BE2C (cell line): ENCODE results near the gene EDAR.

ENCODE experiments used
- DNase-seq: peaks from one replicate; pipeline ENCODE4 v3.0.0-alpha.2; 2020
- H3K27me3 ChIP-seq: fragments of 250-450 bp; sonication (Bioruptor Pico); 2 replicates; pipeline ENCODE4 v1.5.1; 2020; ENCODE audit warnings: mild to moderate bottlenecking
- H3K36me3 ChIP-seq: fragments of 250-450 bp; sonication (Bioruptor Pico); 2 replicates; pipeline ENCODE4 v1.5.1; 2020; ENCODE audit warnings: mild to moderate bottlenecking
- H3K4me1 ChIP-seq: fragments of 250-450 bp; sonication (Bioruptor Pico); 2 replicates; pipeline ENCODE4 v1.5.1; 2020
- H3K4me3 ChIP-seq: 2 replicates; pipeline ENCODE4 v1.5.1; 2011; ENCODE audit warnings: low read depth, low read length
- H3K9me3 ChIP-seq: fragments of 250-450 bp; sonication (Bioruptor Pico); 2 replicates; pipeline ENCODE4 v1.5.1; 2020
- CTCF ChIP-seq: IDR thresholded peaks from 2 replicates; pipeline ENCODE4 v1.5.1; 2012; ENCODE audit warnings: mild to moderate bottlenecking, low read depth, low read length

EDAR gene

GRCh38 chr2:108877506-108877905 lies 111.5 kb downstream of the EDAR start:
- no peaks in the 10 kb centered on the region for H3K9me3 ChIP-seq
- no peak overlapping the region for H3K4me3 ChIP-seq
- H3K4me1 ChIP-seq = no peaks in the 10 kb centered on the region
- no peak for TF ChIP-seq CTCF
- no peaks in the 10 kb centered on the region for H3K27me3 ChIP-seq
- no peaks in the 10 kb centered on the region for H3K36me3 ChIP-seq
- no peak for DNase-seq

GRCh38 chr2:108870069-108870644 lies 118.9 kb downstream of the EDAR start:
- Histone ChIP-seq H3K27me3 (no peaks in the 10 kb centered on the region), H3K4me3 (no peak overlapping the region), H3K36me3 (no peaks in the 10 kb centered on the region), H3K4me1 (no peaks in the 10 kb centered on the region), H3K9me3 (no peaks in the 10 kb centered on the region)
- DNase-seq = no peak
- TF ChIP-seq CTCF = no peak

- H3K4me3 ChIP-seq = no peak overlapping the region
- TF ChIP-seq CTCF = no peak
- no peaks in the 10 kb centered on the region for H3K36me3 ChIP-seq
- H3K9me3 ChIP-seq = no peaks in the 10 kb centered on the region
- H3K27me3 ChIP-seq = no peaks in the 10 kb centered on the region
- DNase-seq = no peak
- no peaks in the 10 kb centered on the region for H3K4me1 ChIP-seq
Observed at GRCh38 chr2:108869542-108869941, 119.5 kb downstream of the EDAR start.

- Histone ChIP-seq H3K4me1 (no peaks in the 10 kb centered on the region), H3K36me3 (no peaks in the 10 kb centered on the region), H3K4me3 (no peak overlapping the region), H3K9me3 (no peaks in the 10 kb centered on the region), H3K27me3 (no peaks in the 10 kb centered on the region)
- TF ChIP-seq CTCF = no peak
- DNase-seq = no peak
Observed at GRCh38 chr2:108868911-108869310, 120.1 kb downstream of the EDAR start.

- H3K36me3 ChIP-seq = no peaks in the 10 kb centered on the region
- H3K9me3 ChIP-seq = no peaks in the 10 kb centered on the region
- no peaks in the 10 kb centered on the region for H3K4me1 ChIP-seq
- H3K4me3 ChIP-seq = no peak overlapping the region
- no peaks in the 10 kb centered on the region for H3K27me3 ChIP-seq
- no peak for TF ChIP-seq CTCF
- DNase-seq = no peak
Observed at GRCh38 chr2:108866041-108866440, 123.0 kb downstream of the EDAR start.

- no peak for TF ChIP-seq CTCF
- no peaks in the 10 kb centered on the region for H3K36me3 ChIP-seq
- DNase-seq = no peak
- no peaks in the 10 kb centered on the region for H3K4me1 ChIP-seq
- no peaks in the 10 kb centered on the region for H3K27me3 ChIP-seq
- H3K4me3 ChIP-seq = no peak overlapping the region
- no peaks in the 10 kb centered on the region for H3K9me3 ChIP-seq
Observed at GRCh38 chr2:108858894-108859293, 130.1 kb downstream of the EDAR start.
